ENCODE measurements around the gene AKR7A3. TPM values are rescaled to one million over a fixed set of nuclear protein-coding genes. Genes with fewer than 3 reads are reported as not detected.
"Not testable (repeated sequence)": the region's sequence is repeated elsewhere in the genome, so short reads cannot be mapped to it uniquely, and the experiment has no call there.

The AKR7A3 gene
- total and polyA plus RNA-seq, 8 donors = 24.0 to 510 (median 145) TPM

DNA sequence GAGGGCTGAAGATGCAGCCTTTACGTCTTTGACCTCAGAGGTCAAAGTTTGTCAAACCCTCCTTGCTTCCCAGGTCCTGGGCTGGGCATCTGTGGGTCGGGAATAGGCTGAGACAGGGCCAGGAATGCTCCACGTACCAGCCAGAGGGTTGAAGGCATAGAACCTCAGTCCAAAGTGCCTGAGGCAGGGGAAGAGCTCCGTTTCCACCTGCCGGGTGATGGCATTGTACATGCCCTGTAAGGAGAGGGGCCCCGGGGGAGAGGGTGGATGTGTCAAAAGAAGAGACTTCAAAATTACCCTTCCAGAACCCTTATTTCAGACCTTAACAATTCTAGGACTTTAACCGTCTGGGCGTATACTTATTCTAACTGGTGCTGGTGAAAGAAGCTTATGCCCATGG is 3.7 kb downstream of the AKR7A3 start:
- H3K4me3 ChIP-seq = no peak overlapping the region
- peaks cover 28 to 50% (median 44%) of the 10 kb centered on the region in 4 donors for H3K36me3 ChIP-seq
- DNase-seq = no peak
- intact Hi-C loops (cut with DNase I; ENCODE audit: low total_unique reads) = no loop called here
- H3K27me3 ChIP-seq = no peaks in the 10 kb centered on the region
- H3K9me3 ChIP-seq = no peaks in the 10 kb centered on the region
- WGBS, 5 donors = 78 to 93% (median 87%) methylated on average over 8 of the region's 8 CpGs
- peak overlapping the region; percentile 26 to 84 (median 52) for H3K27ac ChIP-seq
- peaks cover 0 to 26% (median 15%) of the 10 kb centered on the region in 4 donors for H3K4me1 ChIP-seq
- TF ChIP-seq, protein P1, sequence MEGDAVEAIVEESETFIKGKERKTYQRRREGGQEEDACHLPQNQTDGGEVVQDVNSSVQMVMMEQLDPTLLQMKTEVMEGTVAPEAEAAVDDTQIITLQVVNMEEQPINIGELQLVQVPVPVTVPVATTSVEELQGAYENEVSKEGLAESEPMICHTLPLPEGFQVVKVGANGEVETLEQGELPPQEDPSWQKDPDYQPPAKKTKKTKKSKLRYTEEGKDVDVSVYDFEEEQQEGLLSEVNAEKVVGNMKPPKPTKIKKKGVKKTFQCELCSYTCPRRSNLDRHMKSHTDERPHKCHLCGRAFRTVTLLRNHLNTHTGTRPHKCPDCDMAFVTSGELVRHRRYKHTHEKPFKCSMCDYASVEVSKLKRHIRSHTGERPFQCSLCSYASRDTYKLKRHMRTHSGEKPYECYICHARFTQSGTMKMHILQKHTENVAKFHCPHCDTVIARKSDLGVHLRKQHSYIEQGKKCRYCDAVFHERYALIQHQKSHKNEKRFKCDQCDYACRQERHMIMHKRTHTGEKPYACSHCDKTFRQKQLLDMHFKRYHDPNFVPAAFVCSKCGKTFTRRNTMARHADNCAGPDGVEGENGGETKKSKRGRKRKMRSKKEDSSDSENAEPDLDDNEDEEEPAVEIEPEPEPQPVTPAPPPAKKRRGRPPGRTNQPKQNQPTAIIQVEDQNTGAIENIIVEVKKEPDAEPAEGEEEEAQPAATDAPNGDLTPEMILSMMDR (IDR thresholded peaks at IDR 0.05) = no peak
- TF ChIP-seq POLR2A (IDR thresholded peaks at IDR 0.05) (no peak), POLR2AphosphoS5 (IDR thresholded peaks at IDR 0.05) (no peak), EP300 (IDR thresholded peaks at IDR 0.05) (no peak)

- intact Hi-C loops (cut with DNase I; ENCODE audit: low total_unique reads) = no loop called here
These were observed 4.7 kb downstream of the AKR7A3 start for GRCh38 chr1:19283891-19284290.

DNA sequence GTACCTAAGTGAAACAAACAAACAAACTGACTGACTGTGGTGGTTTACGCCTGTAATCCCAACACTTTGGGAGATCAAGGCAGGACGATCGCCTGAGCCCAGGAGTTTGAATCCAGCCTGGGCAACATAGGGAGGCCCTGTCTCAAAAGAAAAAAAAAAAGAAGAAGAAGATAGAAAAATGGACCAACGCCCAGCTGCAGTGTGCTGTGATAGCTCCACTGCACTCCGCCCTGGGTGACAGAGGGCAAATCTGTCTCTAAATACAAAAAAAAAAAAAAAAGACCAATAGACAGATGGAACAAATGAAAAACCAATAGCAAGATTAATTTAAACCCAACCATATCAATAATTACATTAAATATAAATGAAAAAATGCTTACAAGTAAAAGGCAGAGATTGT is 13.9 kb downstream of the AKR7A3 start:
- peaks cover 9 to 27% (median 17%) of the 10 kb centered on the region in 4 donors for H3K4me1 ChIP-seq
- intact Hi-C loops (cut with DNase I; ENCODE audit: low total_unique reads) = no loop called here
- H3K27ac ChIP-seq = peak overlapping the region; percentile 81 to 96 (median 82)
- DNase-seq = no peak
- H3K36me3 ChIP-seq = peaks cover 0 to 6% (median 3%) of the 10 kb centered on the region in 4 donors
- H3K27me3 ChIP-seq = peaks cover 0 to 11% (median 0%) of the 10 kb centered on the region in 3 donors
- WGBS, 5 donors = 74 to 94% (median 87%) methylated on average over 4 to 5 of the region's 5 CpGs
- peaks cover 0 to 6% (median 0%) of the 10 kb centered on the region in 4 donors for H3K9me3 ChIP-seq
- TF ChIP-seq POLR2A (IDR thresholded peaks at IDR 0.05) (no peak), EP300 (IDR thresholded peaks at IDR 0.05) (no peak), POLR2AphosphoS5 (IDR thresholded peaks at IDR 0.05) (no peak)
- TF ChIP-seq, protein P1 (IDR thresholded peaks at IDR 0.05) = no peak
- H3K4me3 ChIP-seq = no peak overlapping the region

More at GRCh38 chr1:19283891-19284290, 4.7 kb downstream of the AKR7A3 start:
- DNase-seq = no peak
- WGBS, 5 donors = 91 to 97% (median 97%) methylated on average over 8 to 9 of the region's 9 CpGs
- Histone ChIP-seq H3K36me3 (peaks cover 28 to 50% (median 44%) of the 10 kb centered on the region in 4 donors), H3K4me1 (peaks cover 0 to 22% (median 7%) of the 10 kb centered on the region in 4 donors), H3K4me3 (no peak overlapping the region), H3K9me3 (no peaks in the 10 kb centered on the region), H3K27ac (peak overlapping the region; percentile 26 to 84 (median 52)), H3K27me3 (no peaks in the 10 kb centered on the region)
- TF ChIP-seq POLR2A (IDR thresholded peaks at IDR 0.05) (no peak), POLR2AphosphoS5 (IDR thresholded peaks at IDR 0.05) (no peak), EP300 (IDR thresholded peaks at IDR 0.05) (no peak)
- TF ChIP-seq, protein P1 (IDR thresholded peaks at IDR 0.05) = no peak

DNA sequence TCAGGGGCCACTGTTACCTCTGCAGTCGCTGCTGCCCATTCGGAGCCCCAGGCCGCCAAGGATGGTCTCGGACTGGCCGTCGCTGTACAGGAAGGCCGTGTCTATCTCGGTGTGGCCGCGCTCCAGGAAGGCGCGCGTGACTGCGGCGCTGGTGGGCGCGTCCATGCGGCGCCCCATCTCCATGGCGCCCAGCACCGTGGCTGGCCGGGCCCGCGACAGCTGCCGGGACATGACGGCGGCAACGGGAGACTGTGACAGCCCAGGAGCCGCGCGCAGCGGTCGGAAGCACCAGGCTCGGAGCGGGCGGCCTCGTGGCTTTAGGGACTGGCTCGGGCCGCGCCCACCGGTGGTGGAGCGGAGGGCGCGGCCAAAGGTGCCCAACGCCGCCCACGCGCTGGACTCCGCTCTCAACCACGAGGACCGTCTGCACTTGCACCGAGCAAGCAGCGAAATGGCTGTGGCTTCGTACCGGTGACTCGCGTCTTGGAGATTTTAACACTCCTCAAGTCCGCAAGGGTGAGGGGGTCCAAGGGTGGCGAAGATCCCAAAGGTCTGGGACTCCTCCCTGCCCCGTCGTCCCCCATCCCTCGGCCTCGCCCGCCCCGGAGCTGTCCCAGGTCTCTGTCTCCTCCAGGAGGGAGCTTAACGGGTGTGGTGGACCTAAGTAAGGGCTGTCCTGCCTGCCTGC is 14.6 kb downstream of the AKR7A3 start:
- H3K27ac ChIP-seq = peak overlapping the region; percentile 81 to 96 (median 82)
- peak; percentile 68 to 69 for DNase-seq
- H3K36me3 ChIP-seq; intact Hi-C loops (cut with DNase I; ENCODE audit: low total_unique reads); H3K9me3 ChIP-seq: not testable (repeated sequence)
- peaks cover 0 to 11% (median 0%) of the 10 kb centered on the region in 3 donors for H3K27me3 ChIP-seq
- H3K4me3 ChIP-seq = peak overlapping the region; percentile 14 to 37 (median 29)
- H3K4me1 ChIP-seq = peaks cover 9 to 34% (median 21%) of the 10 kb centered on the region in 4 donors
- 4 to 16% (median 9%) methylated on average over 27 to 52 of the region's 66 CpGs for WGBS, 5 donors
